NCI-H774 (cell line): ENCODE results near the gene IL1RN.

Experiments used
- DNase-seq: peaks from one replicate; lab custom pipeline; 2025; lab: John Stamatoyannopoulos, UW

The IL1RN gene

DNA sequence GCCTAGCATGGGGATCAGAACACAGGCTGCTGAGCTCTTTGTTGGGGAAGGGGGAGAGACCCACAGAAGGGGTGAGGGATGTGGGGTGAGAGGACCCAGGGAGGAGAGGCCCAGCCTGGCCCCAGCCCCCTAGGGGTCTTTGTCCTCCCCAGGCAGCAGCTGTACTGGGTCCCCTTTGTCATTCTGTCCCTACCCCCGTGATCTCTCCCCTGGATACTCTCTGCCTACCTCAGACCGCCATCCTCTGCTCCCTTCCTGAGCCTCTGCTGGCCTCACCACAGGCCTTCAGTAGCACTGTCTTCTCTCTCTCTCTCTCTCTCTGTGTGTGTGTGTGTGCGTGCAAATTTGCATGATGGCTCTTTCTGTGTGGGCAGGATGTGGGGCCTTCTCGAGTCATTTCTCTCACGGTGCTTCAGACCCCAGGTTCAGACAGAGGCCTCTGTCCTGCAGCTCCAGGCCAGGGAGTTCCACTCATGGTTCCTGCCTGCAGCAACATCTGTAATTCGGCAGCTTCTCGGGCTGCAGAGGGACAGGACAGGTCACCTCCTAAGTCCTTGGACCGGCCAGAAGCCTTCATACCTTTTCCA lies 47.7 kb downstream of the IL1RN start:
- no peak for DNase-seq

DNA sequence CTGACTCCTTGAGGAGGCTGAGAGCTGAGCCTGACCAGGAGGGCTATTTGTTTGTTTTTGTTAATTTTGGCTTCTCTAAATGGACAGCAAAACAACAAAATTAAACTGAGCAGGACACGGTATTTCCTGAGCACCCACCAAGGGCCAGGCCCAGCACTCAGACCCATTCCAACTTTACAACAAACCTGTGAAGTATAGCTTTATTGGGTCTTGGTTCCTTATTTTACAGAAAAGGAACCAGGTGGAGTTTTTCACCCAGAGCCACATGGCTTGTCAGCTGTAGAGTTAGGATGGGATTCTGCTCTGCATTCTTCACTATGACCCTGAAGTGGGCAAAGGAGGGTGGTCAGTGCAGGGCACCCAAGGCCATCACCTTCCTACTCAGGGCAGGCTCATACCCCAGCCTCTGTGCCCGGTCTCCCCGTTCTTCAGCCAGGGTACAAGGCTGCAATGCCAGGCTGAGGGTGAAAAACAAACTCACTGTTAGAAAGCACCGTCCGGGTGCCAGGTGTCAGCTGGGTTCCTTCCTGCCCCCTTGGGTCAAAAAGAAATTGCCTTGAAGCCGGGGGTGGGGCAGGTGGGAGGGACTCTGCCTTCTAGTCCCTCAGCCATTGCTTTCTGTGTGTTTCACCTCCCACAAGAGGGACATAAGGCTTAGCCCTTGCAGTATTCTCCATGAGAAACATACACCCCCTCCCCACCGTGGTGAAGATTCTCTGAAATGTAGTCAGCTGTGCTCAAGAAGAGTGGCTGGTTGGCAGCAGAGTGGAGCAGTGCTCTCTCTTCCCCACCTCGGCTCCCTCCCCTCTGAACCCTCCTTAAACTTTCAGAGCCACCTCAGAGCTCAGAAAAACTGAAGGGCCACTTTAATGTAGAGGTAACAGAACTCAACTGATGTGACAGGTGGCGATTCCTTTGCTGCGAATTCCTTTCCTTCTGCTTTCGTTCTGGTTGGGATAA lies 48.6 kb downstream of the IL1RN start:
- DNase-seq = no peak

DNA sequence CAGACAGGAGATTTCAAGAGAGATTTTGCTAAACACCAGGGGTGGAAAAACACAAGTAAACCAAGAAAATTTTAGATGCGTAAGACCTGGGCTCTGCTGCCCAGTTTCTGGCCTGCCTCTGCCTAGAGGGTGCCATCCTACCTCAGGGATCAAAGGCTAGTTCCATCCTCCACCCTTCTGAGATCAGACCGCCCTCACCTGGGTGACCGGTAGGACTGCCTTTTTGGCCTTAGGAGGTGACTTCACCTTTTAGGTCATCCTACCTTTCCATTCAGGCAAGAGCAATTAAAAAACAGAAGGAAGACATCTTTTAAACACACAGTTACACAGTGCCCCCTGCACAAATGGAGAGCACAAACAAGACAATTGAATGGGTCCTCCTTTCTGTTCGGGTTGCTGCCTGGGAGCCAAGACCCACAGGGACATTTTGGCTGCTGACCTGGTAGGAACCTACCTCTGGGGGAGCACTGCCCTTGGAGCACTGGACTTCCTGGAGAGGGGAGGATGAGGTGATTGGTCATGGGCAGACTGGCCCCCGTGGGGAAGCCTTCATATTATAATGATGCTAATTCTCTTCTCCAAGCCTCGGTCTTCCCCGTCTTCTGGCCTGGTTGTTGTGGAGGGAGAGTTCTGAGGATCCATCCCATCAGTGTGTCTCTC lies 49.4 kb downstream of the IL1RN start:
- DNase-seq = no peak

DNA sequence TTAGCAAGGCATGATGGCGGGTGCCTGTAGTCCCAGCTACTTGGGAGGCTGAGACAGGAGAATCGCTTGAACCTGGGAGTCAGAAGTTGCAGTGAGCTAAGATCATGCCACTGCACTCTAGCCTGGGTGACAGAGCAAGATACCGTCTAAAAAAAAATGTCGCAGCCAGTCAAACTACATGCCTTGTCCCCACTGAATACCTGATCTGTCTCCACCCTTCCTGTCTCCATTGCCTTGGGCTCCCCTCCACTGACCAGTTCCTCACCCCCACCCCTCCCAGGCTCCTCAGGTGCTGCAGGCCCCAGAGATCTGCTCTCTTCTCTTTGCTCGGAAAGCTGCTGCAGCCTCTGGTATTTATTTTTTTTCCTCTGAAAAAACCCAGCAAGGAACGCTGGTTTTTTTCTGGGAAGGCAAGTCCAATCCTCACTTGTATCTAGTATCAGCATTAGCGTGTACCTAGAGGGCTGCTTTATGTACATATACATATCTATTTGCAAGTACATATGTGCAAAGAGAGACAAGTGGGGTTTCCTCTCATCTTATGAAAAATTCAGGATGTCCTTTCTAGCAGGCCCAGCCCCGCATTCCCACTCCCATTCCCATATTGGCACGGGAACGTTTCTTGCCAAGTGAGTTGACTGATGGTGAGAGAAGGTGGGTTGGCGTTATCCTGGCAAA lies 50.8 kb downstream of the IL1RN start:
- no peak for DNase-seq

DNA sequence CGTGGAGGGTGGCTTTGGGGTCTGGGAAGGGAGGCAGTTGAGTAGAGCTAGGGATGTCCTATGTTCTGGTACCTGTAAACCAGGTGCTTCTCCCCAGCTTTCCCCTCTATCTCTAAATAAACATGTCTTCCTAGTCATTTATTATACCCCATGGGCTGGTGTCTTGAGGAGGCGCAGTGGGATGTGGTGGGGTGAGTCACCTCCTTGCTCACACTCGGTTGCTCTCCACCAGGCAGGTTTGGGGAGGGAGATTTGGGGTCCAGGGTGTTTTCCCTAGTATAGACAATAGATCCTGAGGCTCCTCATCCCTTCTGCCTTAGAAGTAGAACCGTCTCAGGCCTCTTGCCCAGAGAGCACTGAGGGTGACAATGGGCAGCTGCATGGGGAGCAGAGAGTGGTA lies 51.5 kb downstream of the IL1RN start:
- no peak for DNase-seq

DNA sequence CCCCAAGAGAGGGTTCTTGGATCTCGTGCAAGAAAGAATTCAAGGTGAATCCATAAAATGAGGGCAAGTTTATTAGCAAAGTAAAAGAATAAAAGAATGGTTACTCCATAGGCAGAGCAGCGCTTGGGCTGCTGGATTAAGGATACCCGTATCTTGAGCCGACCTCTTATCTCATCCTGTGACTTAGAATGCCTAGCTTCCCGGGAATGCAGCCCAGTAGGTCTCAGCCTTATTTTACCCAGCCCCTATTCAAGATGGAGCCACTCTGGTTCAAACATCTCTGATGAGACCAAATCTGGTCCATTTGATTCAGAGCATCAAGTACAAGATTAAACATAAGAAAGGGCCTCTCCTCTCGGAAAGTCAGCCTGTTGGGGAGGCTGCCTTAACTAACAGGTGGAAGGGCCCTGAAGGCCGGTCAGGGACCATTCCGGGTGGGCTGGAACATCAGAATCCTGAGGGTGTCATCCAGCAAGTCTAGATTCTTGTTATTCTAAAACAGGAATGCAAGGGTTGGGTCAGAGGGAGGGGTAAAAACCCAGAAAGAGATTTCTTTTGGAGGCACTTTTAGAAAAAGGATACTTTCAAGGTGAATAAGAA lies 52.1 kb downstream of the IL1RN start:
- DNase-seq = no peak

DNA sequence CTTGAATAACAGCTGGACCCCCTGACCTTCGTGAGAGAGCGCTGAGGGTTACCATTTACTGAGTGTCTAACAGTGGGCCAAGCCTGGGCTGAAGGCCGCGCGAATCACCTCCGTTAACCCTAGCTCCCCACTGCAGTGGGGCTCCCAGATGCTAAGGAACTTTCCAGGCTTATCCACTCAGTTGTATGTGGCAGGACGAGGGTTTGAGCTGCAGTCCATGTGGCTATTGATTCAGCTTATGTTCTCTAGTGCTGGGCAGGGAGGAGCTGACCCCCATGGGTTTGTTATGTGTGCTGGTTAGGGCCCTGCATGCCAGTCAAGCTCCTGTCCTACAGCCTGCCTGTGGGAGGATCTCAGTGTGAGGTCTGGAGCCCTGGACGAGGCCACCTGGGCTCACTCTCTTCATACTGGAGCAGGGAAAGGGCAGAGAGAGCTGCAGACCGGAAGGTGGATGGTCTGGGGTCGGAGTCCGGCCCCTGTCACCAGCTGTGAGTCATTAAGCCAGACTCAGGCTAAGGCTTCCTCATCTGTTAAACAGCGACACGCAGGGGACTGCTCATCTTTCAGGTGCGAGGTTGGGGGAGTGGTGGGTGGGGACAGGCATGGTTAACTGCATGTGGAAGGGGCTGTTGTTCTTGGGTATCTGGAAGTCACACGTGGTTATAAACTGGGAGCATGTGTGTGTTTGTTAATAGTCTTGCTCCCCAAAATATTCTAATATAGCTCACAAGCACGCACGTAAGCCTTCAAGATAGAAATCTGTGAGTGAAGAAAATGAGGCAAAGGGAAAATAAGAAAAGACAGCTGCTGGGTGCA lies 52.9 kb downstream of the IL1RN start:
- no peak for DNase-seq

DNA sequence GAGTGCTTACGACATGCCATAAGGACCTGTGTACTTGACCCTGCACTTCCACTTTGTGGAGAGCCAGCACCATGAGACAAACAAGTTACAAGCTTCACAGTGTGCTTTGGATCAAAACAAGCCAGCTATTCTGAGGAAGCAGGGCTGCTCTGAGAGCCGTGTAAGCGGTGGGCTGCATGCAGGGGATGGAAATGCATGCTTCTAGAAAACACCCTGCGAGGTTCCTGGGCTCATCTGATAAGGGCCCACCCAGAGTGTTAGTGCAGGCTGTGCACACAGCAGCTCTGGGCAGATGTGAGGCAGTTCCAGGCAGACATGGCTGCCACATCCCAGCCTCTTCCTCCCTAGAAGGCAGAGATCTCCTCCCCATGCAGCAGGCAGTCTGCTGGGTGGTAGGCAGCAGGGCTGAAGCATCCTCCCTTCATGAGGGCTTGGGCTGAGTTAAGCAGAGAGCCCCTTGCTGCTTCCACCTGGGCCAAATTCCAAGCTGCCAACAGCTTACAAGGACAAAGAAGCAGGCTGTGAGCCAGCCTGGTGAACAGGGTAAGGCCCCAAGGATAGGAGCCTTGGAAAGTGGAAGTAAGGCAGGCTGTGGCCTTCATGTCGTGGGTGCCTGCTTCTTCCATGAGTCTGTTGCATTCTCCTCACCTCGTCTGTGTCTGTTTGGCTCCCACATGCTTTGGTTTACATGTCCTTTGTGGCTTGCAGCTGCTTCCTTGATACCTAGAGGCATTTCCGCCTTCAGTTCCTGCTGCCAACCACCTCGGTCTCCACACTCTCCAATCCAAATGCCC lies 54.1 kb downstream of the IL1RN start:
- DNase-seq = no peak

DNA sequence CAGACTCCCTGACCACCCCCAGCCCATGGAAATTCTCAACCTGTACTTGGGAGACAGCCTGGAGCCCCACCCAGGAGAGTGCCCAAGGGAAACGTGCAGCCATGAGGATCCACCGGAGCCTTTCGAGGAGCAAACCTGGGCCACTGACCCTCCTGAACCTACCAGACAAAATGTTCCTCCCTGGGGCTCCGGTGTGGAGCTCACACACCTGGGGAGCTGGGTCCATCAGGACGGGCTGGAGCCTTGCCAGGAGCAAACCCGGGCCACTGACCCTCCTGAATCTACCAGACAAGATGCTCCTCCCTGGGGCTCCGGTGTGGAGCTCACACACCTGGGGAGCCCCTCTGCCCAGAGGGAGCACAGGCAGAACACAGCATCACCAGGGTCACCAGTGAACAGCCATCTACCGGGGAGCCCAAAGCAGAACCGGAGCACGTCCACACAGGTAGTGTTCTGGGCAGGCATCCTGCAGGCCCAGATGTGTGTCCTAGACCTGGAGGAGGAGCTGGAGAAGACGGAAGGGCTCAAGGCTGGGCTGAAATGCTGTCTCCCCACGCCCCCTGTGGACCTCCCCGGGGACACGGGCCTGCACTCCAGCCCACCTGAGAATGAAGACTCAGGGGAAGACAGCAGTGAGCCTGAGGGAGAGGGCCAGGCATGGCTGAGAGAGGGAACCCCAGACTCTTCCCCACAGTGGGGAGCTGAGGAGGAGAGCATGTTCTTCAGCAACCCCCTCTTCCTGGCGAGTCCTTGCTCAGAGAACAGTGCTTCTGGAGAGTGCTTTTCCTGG lies 55.3 kb downstream of the IL1RN start:
- DNase-seq = no peak

DNA sequence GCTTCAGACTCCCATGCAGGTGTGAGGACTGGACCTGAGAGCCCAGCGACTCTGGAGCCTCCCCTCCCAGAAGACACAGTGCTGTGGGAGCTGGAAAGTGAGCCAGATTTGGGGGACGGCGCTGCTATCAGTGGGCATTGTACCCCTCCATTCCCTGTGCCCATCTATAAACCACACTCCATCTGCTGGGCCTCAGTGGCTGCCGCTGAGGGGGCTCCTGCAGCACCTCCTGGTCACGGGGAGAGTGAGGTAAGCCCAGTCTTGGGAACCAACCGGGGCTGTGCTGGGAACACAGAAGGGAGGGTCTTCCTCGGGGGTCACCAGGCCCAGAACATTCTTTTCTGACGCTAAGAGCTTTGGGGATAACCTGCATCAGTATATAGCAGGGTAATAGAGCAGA lies 55.9 kb downstream of the IL1RN start:
- DNase-seq = no peak
